Stimulated activated CD4-positive, alpha-beta T cell treated with anti-CD3 and anti-CD28 coated beads, Interleukin-4, amount 100 ng/mL, for 48 hours (primary cell): Measurements from ENCODE around the gene POTEJ.
"Not testable (repeated sequence)": the region's sequence is repeated elsewhere in the genome, so short reads cannot be mapped to it uniquely, and the experiment has no call there.

Experiments
- DNase-seq, 2 donors: peaks; one replicate each; pipeline ENCODE4 v3.0.0-alpha.2; 2020; ENCODE audit warnings: low read depth in 2 of 2

The POTEJ gene

DNA sequence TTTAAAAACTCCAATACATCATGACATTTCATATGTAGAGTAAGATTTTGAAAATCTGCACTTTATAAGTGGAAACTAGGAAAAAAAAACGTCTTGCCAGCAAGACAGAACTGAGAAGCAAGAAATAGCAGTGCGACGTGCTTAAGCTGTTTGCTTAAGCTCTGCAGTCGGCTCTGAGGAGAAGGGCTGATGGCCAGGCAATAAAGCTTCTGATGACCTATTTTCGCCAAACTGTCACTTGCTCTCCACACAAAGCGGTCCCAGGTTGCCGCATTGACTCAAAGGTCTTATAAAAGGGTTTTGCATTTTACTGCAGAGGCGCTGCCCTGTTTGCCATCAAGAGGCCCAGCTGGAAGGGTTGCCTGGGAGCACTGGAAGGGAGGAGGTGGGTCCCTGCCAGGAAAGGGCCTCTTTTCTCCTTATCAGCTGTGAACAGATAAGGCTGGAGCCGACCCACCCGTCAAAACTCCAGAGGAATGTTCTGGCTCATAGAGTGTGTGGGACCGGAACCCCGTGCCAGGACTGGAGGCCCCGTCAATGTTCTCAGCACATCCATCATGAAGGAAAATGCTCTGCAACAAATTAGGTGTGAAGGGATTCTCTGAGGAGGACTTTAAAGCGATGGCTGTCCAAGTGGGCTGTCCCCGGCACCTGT lies 9.5 kb upstream of the POTEJ start:
- not testable (repeated sequence) for DNase-seq

DNA sequence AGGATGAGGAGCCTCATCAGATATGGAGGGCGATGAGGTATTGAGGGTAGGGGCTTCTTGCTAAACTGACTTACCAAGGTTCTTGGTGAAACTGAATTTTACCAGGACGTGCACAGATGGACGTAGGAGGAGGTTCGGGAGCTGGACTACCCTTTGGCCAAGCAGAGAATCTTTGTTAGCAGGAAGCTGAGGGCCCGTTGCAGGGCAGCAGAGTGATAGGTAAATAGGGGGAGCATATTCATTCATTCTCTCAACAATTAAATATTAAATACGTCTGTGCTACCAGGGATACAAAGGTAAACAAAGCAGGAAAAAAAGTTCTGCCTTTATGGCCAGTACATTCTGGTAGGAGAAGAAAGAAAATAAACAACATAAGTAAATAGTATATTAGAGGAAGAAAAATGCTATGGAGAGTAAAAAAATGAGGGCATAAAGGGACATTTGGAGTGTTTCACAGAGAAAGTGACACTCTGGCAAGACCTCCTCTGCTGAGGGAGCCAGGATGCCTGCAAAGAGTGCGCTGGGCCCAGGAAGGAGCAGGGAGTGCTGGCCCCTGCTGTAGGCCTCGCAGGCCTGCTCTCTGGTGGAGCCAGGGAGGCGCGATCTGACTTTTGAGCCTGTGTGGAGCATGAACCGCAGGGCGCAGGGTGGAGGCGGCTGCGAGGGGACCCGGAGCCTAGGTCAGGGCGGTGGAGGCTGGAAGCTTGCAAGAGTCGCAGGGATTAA lies 2.8 kb upstream of the POTEJ start:
- not testable (repeated sequence) for DNase-seq

DNA sequence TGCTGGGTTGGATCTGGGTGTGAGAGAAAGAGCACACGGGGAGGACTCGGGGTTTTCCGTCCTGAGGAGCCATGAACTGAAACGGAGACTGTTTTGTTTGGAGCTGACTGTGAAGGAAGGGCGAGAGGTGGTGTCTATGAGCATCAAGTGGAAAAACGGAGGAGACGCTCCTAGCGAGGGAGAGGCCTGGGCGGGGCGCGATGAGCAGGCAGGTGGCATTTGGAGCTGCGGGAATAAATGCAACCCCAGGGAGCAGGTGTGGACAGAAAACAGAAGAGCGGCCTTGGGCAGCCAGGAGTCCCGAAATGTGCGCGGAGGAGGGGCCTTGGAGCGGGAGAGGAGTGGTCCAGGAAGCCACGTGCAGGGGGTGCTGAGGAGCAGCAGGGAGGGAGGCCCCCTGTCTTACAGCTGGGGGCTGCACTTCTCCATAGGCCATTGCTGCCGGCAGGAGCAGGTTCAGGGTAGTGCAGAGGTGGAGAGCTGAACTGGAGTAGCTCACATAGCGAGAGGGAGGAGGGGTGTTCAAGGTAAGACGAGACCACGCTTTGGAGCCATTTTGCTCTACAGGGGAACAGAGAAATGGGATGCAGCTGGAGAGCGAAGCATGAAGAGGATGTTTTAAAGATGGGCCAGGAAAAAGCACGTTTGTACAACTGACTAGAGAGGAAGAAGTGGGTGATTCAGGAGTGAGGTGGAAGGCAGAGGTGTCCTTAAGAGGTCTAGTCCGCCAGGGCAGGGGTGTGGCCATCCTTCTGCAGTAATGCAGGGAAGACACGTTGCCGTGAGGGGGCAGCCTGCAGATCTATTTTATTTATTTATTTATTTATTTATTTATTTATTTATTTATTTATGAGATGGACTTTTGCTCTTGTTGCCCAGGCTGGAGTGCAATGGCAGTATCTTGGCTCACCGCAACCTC lies 2.0 kb upstream of the POTEJ start:
- not testable (repeated sequence) for DNase-seq

DNA sequence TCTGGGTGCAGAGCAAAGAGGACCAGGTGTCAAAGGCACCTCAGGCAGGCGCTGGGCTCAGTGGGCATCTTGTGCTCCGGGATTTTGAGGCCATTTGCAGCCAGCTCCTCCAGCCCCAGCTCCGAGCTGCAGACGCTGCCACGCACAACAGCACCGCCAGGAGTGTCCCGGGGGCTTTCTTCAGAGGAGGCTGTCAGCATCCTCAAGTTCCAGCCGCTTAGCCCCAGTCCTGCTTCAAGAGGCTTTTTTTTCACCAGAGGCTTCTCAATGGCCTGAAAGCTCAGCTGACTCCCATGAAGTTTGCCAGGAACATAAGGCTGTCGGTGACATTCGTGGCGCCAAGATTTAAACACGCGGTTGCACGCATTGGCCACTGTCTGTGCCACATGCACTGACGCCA lies 754 bp upstream of the POTEJ start:
- not testable (repeated sequence) for DNase-seq

DNA sequence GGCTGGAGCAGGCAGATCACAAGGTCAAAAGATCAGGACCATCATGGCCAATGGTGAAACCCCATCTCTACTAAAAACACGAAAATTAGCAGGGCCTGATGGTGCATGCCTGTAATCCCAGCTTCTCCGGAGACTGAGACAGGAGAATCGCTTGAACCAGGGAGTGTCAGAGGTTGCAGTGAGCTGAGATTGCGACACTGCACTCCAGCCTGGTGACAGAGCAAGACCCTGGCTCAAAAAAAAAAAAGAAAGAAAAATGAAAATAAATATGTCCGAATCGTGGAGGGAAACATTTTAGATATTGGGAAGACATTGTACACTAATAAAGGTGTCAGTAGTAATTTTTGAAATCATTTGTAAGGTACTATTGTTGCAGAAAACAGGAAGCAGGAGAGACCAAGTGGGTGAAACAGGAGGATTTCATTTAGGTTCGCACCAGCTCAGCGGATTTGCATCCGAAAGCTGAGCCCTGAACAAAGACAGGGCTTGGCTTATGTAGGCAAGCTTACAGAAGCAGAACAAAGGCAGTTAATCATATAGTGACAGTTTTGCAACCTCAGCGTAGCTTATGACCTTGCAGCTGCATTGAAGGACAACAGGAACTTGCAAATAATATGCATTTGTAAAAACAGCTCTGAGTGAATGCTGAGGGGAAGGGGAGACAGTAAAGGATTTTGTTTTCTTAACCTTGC lies 17.7 kb downstream of the POTEJ start:
- not testable (repeated sequence) for DNase-seq

DNA sequence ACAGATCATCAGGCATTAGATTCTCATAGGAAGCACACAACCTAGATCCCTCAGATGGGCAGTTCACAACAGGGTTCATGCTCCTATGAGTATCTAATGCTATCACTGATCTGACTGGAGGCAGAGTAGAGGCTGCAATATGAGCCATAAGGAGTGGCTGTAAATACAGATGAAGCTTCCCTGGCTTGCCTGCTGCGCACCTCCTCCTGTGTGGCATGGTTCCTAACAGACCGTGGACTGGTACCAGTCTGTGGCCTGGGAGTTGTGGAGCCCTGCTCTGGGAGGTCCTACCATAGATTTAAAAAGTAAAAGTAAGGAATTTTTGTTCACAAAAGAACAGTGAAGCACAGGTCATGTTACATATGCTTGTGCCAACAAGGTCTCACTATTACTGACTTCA lies 27.7 kb downstream of the POTEJ start:
- not testable (repeated sequence) for DNase-seq

DNA sequence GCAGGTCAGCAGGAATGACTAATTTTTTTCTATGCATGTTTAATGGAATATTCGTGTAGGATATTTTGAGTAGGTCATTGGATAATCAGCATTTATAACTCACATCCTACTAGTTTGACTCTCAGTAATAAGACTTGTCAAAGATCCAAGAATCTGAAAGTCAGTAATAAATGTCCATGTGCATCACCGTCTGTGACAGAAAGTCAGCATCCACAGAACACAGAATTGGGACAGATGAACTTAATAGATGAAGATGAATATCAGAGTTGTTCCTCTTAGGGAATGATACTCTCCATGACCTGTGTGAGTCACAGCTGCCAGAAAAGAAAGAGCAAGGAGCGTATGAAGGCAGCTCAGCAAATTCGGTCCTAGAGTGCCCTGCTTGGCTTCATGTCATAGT lies 30.4 kb downstream of the POTEJ start:
- DNase-seq, result not testable (repeated sequence)

DNA sequence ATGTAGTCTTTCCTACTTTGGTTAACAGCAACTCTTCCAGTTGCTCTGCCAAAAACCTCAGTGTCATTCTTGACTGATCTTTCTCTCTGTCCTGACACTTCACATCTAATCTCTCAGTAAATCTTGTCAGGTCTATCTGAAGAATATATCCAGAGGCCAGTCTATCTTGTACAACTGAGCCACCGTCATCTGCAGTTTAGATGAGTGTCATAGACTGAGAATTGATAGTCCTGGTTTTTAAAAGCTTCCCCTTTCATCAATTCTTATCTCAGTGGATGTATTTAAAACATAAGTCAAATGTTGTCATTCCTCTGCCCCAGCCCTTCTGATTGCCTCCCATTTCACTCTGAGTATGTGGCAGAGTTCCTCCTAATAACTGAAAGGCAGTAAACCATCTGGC lies 38.0 kb downstream of the POTEJ start:
- not testable (repeated sequence) for DNase-seq

DNA sequence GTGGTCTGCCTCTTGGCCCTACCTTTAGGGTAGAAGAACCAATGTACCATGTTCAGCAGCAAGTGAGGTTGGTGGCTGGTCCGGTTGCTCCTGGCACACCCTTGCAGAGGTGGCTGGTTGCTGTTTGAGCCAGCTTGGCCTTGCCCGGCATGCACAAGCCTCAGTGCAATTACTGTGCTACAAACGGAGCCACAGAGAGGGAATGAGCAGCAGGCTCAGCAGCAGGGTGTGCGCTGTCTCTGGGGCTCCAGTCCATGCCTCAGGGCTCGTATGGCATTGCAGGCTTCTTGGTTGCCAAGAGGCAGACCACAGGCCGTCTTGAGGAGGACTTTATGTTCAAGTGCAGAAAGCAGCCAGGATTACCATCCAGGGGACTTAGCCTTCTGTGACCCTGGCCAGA lies 53.3 kb downstream of the POTEJ start:
- not testable (repeated sequence) for DNase-seq

DNA sequence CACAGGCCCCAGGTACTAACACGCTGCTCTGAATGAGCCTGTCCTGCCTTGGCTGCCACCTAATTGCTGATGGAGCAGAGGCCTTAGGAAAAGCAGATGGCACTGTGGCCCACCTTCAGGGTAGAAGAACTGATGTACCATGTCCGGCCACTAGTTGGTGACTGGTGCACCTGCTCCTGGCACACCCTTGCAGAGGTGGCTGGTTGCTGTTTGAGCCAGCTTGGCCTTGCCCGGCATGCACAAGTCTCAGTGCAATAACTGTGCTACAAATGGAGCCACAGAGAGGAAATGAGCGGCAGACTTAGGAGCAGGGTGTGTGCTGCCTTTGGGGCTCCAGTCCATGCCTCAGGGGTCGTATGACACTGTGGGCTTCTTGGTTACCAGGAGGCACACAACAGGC lies 54.4 kb downstream of the POTEJ start:
- not testable (repeated sequence) for DNase-seq

DNA sequence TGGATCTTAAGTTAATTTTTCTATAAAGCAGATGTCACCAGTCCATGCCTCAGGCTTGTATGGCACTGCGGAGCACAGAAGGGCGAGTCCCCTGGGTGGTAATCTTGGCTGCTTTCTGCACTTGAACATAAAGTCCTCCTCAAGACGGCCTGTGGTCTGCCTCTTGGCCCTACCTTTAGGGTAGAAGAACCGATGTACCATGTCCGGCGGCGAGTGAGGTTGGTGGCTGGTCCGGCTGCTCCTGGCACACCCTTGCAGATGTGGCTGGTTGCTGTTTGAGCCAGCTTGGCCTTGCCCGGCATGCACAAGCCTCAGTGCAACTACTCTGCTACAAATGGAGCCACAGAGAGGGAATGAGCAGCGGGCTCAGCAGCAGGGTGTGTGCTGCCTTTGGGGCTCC lies 56.3 kb downstream of the POTEJ start:
- not testable (repeated sequence) for DNase-seq

DNA sequence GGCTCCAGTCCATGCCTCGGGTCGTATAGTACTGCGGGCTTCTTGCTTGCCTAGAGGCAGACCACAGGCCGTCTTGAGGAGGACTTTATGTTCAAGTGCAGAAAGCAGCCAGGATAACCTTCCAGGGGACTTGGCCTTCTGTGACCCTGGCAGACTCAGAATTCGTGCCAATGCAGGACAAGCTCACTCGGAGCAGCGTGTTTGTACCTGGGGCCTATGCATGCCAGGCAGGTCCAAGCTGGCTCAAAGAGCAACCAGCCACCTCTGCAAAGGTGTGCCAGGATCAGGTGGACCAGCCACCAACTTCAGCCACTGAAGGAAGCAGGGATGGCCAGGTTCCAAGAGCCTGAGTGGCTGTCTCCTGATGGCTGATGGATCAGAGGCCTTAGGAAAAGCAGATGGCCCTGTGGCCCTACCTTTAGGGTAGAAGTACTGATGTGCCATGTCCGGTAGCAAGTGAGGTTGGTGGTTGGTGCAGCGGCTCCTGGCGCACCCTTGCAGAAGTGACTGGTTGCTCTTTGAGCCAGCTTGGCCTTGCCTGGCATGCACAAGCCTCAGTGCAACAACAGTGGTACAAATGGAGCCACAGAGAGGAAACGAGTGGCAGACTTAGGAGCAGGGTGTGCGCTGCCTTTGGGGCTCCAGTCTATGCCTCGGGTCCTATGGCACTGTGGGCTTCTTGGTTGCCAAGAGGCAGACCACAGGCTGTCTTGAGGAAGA lies 58.9 kb downstream of the POTEJ start:
- DNase-seq, result not testable (repeated sequence)

DNA sequence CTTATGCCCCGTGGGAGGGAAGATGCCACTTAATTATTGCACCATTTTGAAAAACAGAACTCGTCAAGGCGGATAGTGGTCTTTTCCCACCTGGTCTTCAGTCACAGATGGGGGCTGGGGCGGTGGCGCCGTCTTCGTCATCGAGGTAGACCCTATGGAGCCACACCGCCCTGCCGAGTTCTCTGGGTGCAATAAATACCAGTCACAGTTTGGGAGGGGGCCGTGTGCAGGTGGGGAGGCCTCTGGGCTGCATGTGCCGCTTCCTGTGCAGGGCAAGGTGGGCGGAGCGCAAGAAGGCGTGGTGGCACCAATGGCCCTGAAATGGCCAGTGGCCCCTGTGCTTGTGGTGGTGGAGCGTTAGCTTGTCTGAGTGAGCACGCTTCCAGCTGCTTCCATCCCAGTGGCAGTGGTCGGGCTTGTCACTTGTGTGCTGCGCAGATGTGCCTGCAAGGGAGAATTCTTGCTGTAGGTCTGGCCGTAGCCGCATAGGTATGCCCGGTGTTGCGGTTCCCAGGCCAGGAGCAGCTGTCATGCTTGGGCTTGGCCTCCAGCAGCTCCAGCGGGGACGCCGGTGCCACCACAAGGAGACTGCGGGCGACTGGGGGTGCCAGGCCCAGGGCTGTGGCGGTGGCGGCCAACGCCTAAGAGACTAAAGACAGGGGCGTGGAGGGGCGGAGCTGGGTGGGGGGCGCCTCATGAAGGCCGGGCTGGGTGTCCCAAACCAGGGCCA lies 81.0 kb downstream of the POTEJ start:
- DNase-seq, result not testable (repeated sequence)

DNA sequence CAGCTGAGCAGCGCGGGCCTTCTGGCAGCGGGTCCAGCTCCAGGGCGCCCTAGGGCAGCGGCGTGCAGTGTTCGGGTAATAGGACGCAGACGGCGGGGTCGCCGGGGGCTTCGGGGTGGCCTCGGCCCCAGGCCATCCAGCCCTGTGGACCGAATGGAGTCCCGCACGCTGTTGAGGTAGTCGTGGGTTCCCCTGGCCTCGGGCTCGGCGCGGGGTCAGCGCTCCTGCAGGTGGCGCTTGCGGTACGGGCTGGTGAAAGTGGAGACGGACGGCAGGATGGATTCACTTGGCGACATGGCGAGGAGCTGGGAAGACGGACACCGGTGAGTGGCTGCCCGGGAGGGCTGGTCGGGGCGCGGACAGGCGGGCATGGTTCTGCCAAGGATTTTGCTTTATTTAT lies 82.2 kb downstream of the POTEJ start:
- peak; percentile 2 to 7 for DNase-seq

DNA sequence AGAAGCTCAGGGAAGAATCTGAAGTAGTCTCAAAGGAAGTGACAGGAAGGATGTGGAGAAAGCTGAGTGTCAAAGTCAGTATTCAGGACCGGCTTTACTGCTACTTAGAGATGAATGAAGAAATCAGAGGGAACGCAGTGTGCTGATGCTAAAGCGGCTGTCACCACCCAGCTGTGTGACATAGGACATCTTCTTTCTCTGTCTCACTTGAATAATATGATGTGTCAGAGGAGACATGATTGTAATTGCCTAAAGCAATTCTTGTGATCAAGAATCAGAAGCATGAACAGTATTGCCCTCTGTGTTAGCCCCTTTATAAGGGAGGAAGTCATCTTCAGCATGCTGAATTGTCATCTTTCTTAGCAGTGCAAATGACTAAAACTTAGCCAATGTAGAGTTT lies 92.0 kb downstream of the POTEJ start:
- DNase-seq, result not testable (repeated sequence)
